ENCODE data around the gene RGS6. TPM values are rescaled to one million over a fixed set of nuclear protein-coding genes. Genes with fewer than 3 reads are reported as not detected.

RGS6 gene
- total and polyA plus RNA-seq, 8 donors: 0.06 to 0.47 (median 0.20) TPM; not detected in 1

- WGBS, 2 donors: 85 to 90% methylated on average over 9 of the region's 9 CpGs
- DNase-seq (no peak), FAIRE-seq (no peak), ATAC-seq (no peak)
- no peaks in the 10 kb centered on the region for H3K4me1 ChIP-seq
- no peaks in the 10 kb centered on the region for H3K27me3 ChIP-seq
- no peak for TF ChIP-seq CTCF (IDR thresholded peaks at IDR 0.05)
- H3K36me3 ChIP-seq: no peaks in the 10 kb centered on the region
- H3K27ac ChIP-seq: no peak overlapping the region
- intact Hi-C loops (cut with DNase I): no loop called here
- no peak overlapping the region for H3K4me3 ChIP-seq
- no peaks in the 10 kb centered on the region for H3K9me3 ChIP-seq
Observed at GRCh38 chr14:71995741-71996140, 63.5 kb downstream of the RGS6 start.

- Histone ChIP-seq H3K4me1 (no peaks in the 10 kb centered on the region), H3K4me3 (no peak overlapping the region), H3K27ac (no peak overlapping the region), H3K27me3 (no peaks in the 10 kb centered on the region), H3K9me3 (no peaks in the 10 kb centered on the region), H3K36me3 (no peaks in the 10 kb centered on the region)
- intact Hi-C loops (cut with DNase I): no loop called here
- no peak for TF ChIP-seq CTCF (IDR thresholded peaks at IDR 0.05)
- no peak for ATAC-seq
- FAIRE-seq: no peak
- no peak for DNase-seq
- 83 to 95% methylated on average over 3 of the region's 3 CpGs for WGBS, 2 donors
Observed at GRCh38 chr14:71996610-71997009, 64.4 kb downstream of the RGS6 start.

GRCh38 chr14:72000907-72001306, 68.7 kb downstream of the RGS6 start:
- no peak for TF ChIP-seq CTCF (IDR thresholded peaks at IDR 0.05)
- intact Hi-C loops (cut with DNase I): no loop called here
- FAIRE-seq (no peak), DNase-seq (no peak), ATAC-seq (no peak)
- Histone ChIP-seq H3K27ac (no peak overlapping the region), H3K36me3 (no peaks in the 10 kb centered on the region), H3K9me3 (no peaks in the 10 kb centered on the region), H3K4me3 (no peak overlapping the region), H3K27me3 (no peaks in the 10 kb centered on the region), H3K4me1 (no peaks in the 10 kb centered on the region)
- WGBS, 2 donors: 73 to 81% methylated on average over 9 of the region's 9 CpGs

- Histone ChIP-seq H3K4me1 (no peaks in the 10 kb centered on the region), H3K27ac (no peak overlapping the region), H3K27me3 (no peaks in the 10 kb centered on the region), H3K9me3 (no peaks in the 10 kb centered on the region), H3K4me3 (no peak overlapping the region), H3K36me3 (no peaks in the 10 kb centered on the region)
- ATAC-seq (no peak), FAIRE-seq (no peak), DNase-seq (no peak)
- no peak for TF ChIP-seq CTCF (IDR thresholded peaks at IDR 0.05)
- intact Hi-C loops (cut with DNase I): no loop called here
- WGBS, 2 donors: 64 to 71% methylated on average over 3 of the region's 3 CpGs
Observed at GRCh38 chr14:72002731-72003130, 70.5 kb downstream of the RGS6 start.

GRCh38 chr14:72008666-72009065, 76.4 kb downstream of the RGS6 start:
- no peak for TF ChIP-seq CTCF (IDR thresholded peaks at IDR 0.05)
- Histone ChIP-seq H3K27ac (no peak overlapping the region), H3K9me3 (no peaks in the 10 kb centered on the region), H3K4me3 (no peak overlapping the region), H3K4me1 (no peaks in the 10 kb centered on the region), H3K36me3 (no peaks in the 10 kb centered on the region), H3K27me3 (no peaks in the 10 kb centered on the region)
- intact Hi-C loops (cut with DNase I): no loop called here
- DNase-seq (no peak), ATAC-seq (no peak), FAIRE-seq (no peak)

Data from pancreas (tissue), 10 donors.